HepG2 (cell line): Measurements from ENCODE around the gene SLC18A3.

Source experiments
- IRF9 ChIP-seq: sonication (generic); formaldehyde crosslinking; IDR thresholded peaks from 2 replicates; pipeline ENCODE4 v1.8.0; 2022; ENCODE audit warnings: missing genetic modification reagents, mild to moderate bottlenecking, borderline replicate concordance
- ZNF230 ChIP-seq: sonication (generic); formaldehyde crosslinking; IDR thresholded peaks from 2 replicates; pipeline ENCODE4 v1.4.0; 2020; ENCODE audit warnings: mild to moderate bottlenecking, missing genetic modification reagents

GRCh38 chr10:49631975-49632374 is 21.9 kb downstream of the SLC18A3 start:
- TF ChIP-seq ZNF230: no peak
- TF ChIP-seq IRF9 (CRISPR knock-in tag): no peak
